HG03354 (cell line): Measurements from ENCODE around the gene VRK1.
A peak's percentile ranks its signal among the peaks of the same experiment; 100 is the strongest.
"Not testable (repeated sequence)": the region's sequence is repeated elsewhere in the genome, so short reads cannot be mapped to it uniquely, and the experiment has no call there.

Source experiments
- ATAC-seq: cut with Tn5 transposase; IDR thresholded peaks from one replicate; pipeline ENCODE4 v1.9.1; 2021; ENCODE audit warnings: mild to moderate bottlenecking; ENCODE audit not compliant: unreplicated experiment, poor library complexity, severe bottlenecking

VRK1 gene

GRCh38 chr14:96796851-96797581 is at the start of gene VRK1:
Gene VRK1, plus strand, starts transcription at chr14:96797382. Its CDS starts 36,090 bp downstream, at chr14:96833472.
- ATAC-seq: peak; percentile 96

GRCh38 chr14:96747608-96748007 is 49.6 kb upstream of the VRK1 start:
- ATAC-seq: no peak

- no peak for ATAC-seq
These were observed 48.8 kb upstream of the VRK1 start for GRCh38 chr14:96748362-96748761.

GRCh38 chr14:96751505-96751904 is 45.7 kb upstream of the VRK1 start:
- ATAC-seq: no peak

- ATAC-seq: no peak
These were observed 45.1 kb upstream of the VRK1 start for GRCh38 chr14:96752125-96752524.

GRCh38 chr14:96752594-96752993 is 44.6 kb upstream of the VRK1 start:
- no peak for ATAC-seq

GRCh38 chr14:96754162-96754844 is 42.9 kb upstream of the VRK1 start:
- no peak for ATAC-seq

- ATAC-seq: no peak
These were observed 42.4 kb upstream of the VRK1 start for GRCh38 chr14:96754845-96755184.

GRCh38 chr14:96756745-96757144 is 40.4 kb upstream of the VRK1 start:
- no peak for ATAC-seq

- ATAC-seq: no peak
These were observed 39.7 kb upstream of the VRK1 start for GRCh38 chr14:96757456-96757855.

- ATAC-seq: no peak
These were observed 36.1 kb upstream of the VRK1 start for GRCh38 chr14:96761066-96761465.

- ATAC-seq: peak; percentile 100
These were observed 34.5 kb upstream of the VRK1 start for GRCh38 chr14:96762650-96763049.

- no peak for ATAC-seq
These were observed 33.2 kb upstream of the VRK1 start for GRCh38 chr14:96764012-96764411.

- not testable (repeated sequence) for ATAC-seq
These were observed 32.0 kb upstream of the VRK1 start for GRCh38 chr14:96765205-96765604.

- ATAC-seq: no peak
These were observed 24.3 kb upstream of the VRK1 start for GRCh38 chr14:96772929-96773328.

GRCh38 chr14:96776791-96777190 is 20.4 kb upstream of the VRK1 start:
- no peak for ATAC-seq

GRCh38 chr14:96780500-96780899 is 16.7 kb upstream of the VRK1 start:
- no peak for ATAC-seq

- ATAC-seq: no peak
These were observed 15.8 kb upstream of the VRK1 start for GRCh38 chr14:96781371-96781770.

- ATAC-seq: no peak
These were observed 14.7 kb upstream of the VRK1 start for GRCh38 chr14:96782436-96782835.

- ATAC-seq: no peak
These were observed 13.9 kb upstream of the VRK1 start for GRCh38 chr14:96783043-96783914.

- ATAC-seq: no peak
These were observed 13.3 kb upstream of the VRK1 start for GRCh38 chr14:96783915-96784224.
